Measurements from ENCODE around the gene HSF5. TPM values are rescaled to one million over a fixed set of nuclear protein-coding genes. Genes with fewer than 3 reads are reported as not detected.

The HSF5 gene
- total RNA-seq, 1 experiment from 2014 or later, result 0.82 TPM

Other genes with a start within 250 kb of the HSF5 start
- 0.36 TPM in 1 of 2 replicates, not detected in the other for gene LPO, start 249.8 kb downstream of the HSF5 start, total RNA-seq (2014; rRNA removed; shearing (Covaris generic); ENCODE audit: low replicate concordance)
- gene MPO, start 207.5 kb downstream of the HSF5 start, total RNA-seq (2014; rRNA removed; shearing (Covaris generic); ENCODE audit: low replicate concordance), result not detected in 2 replicates
- gene TSPOAP1, start 159.6 kb downstream of the HSF5 start, total RNA-seq (2014; rRNA removed; shearing (Covaris generic); ENCODE audit: low replicate concordance), result 7.8 and 14.0 TPM in 2 replicates
- 50.2 and 64.7 TPM in 2 replicates for gene SUPT4H1, start 136.2 kb downstream of the HSF5 start, total RNA-seq (2014; rRNA removed; shearing (Covaris generic); ENCODE audit: low replicate concordance)
- not detected in 2 replicates for gene RNF43, start 70.9 kb downstream of the HSF5 start, total RNA-seq (2014; rRNA removed; shearing (Covaris generic); ENCODE audit: low replicate concordance)
- 53.6 and 64.0 TPM in 2 replicates for gene MTMR4, start 26.2 kb upstream of the HSF5 start, total RNA-seq (2014; rRNA removed; shearing (Covaris generic); ENCODE audit: low replicate concordance)
- not detected in 2 replicates for gene TEX14, start 203.6 kb upstream of the HSF5 start, total RNA-seq (2014; rRNA removed; shearing (Covaris generic); ENCODE audit: low replicate concordance)
- 38.1 and 53.7 TPM in 2 replicates for gene RAD51C, start 204.2 kb upstream of the HSF5 start, total RNA-seq (2014; rRNA removed; shearing (Covaris generic); ENCODE audit: low replicate concordance)